Gastrocnemius medialis (tissue), 4 donors: ENCODE measurements around the gene ZNF536.
"Not testable (repeated sequence)": the region's sequence is repeated elsewhere in the genome, so short reads cannot be mapped to it uniquely, and the experiment has no call there.

Source experiments
- CTCF ChIP-seq, 5 experiments: fragments of 450-650 bp in 3 of 5; fragments of 200-600 bp in 2 of 5; sonication (generic) in 2 of 5; IDR thresholded peaks in 4 of 5; conservative IDR thresholded peaks in 1 of 5; 1 replicate in 4 of 5; 2 replicates in 1 of 5; pipeline ENCODE4 v1.5.1; 2016 to 2019; ENCODE audit warnings: antibody characterized with exemption in 5 of 5, mild to moderate bottlenecking in 3 of 5, moderate library complexity in 3 of 5
- POLR2A ChIP-seq, 2 donors: fragments of 450-650 bp; IDR thresholded peaks; one replicate each; pipeline ENCODE4 v1.6.1; 2017; ENCODE audit warnings: antibody characterized with exemption in 2 of 2, mild to moderate bottlenecking in 2 of 2, moderate library complexity in 2 of 2

GRCh38 chr19:30466598-30466997 lies 94.4 kb downstream of the ZNF536 start:
- TF ChIP-seq POLR2A (IDR thresholded peaks at IDR 0.05); CTCF (IDR thresholded peaks at IDR 0.05 in 4 of 5, conservative IDR thresholded peaks at IDR 0.05 in 1 of 5): not testable (repeated sequence)
